ENCODE data around the gene PTPRE. TPM values are rescaled to one million over a fixed set of nuclear protein-coding genes. Genes with fewer than 3 reads are reported as not detected.

PTPRE gene
- total and polyA plus RNA-seq, 10 of the 15 experiments (the other 5 are each of a cell fraction or from before 2014, with no cell fraction given), result 2.9 to 7.6 (median 5.8) TPM

DNA sequence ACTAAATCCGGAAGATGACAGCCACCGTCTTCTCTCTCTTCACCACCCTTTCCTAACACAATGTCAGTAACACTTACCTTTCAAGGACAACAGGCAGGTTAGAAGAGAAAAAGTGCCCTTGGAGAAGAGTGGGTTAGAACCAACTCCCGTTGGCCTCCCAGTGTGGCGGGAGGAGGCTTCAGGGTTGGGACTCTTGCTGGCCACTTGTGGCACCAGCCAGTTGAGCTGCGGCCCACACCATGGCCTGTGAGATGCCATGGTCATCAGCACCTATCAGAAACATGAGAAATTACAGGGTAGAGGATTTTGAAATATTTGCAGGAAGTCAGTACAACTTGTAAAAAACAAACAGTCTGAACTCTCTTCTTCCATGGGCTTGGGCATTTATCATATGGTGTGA, 125.6 kb downstream of the PTPRE start:
- Histone ChIP-seq H2AFZ (ENCODE audit: control insufficient read depth, low read depth, low read length) (no peak overlapping the region), H3K9ac (ENCODE audit: control insufficient read depth, insufficient read depth, low read length) (no peak overlapping the region), H3K4me1 (ENCODE audit: control insufficient read depth, insufficient read depth, low read length) (no peaks in the 10 kb centered on the region), H3K4me3 (no peak overlapping the region), H3K36me3 (ENCODE audit: control insufficient read depth in 2 of 2, insufficient read depth in 2 of 2, low read length in 1 of 2) (no peaks in the 10 kb centered on the region), H3K9me3 (replicated peaks; ENCODE audit: control insufficient read depth, insufficient read depth, low read length) (no peaks in the 10 kb centered on the region), H3K27ac (ENCODE audit: control insufficient read depth, insufficient read depth) (no peak overlapping the region), H3K27me3 (replicated peaks in 1 of 2; ENCODE audit: control insufficient read depth in 2 of 2, insufficient read depth in 2 of 2, low read length in 1 of 2) (no peaks in the 10 kb centered on the region; a peak in 2 of 4 replicates), H3K4me2 (ENCODE audit: control insufficient read depth, insufficient read depth) (no peak overlapping the region), H4K20me1 (ENCODE audit: control insufficient read depth, insufficient read depth) (no peaks in the 10 kb centered on the region), H3K79me2 (ENCODE audit: control insufficient read depth, insufficient read depth, low read length) (no peaks in the 10 kb centered on the region)
- ATAC-seq, result no peak
- WGBS (ENCODE audit: insufficient coverage, insufficient replicate concordance, low lambda C conversion rate, missing lambda C conversion rate), result 60% methylated on average over 5 of the region's 5 CpGs
- intact Hi-C loops (cut with micrococcal nuclease; ENCODE audit: unreplicated experiment), result no loop called here
- SMC1A ChIA-PET (ENCODE audit: uncharacterized antibody, unreplicated experiment), result interaction anchor here (0.8 to 5.6 kb wide), 5 partner anchors 15 to 306 kb away, joined by 3 to 128 read pairs (median 3); no protein-coding TSS in a partner anchor
- BruUV-seq (replicated peaks), result no TSS peak
- RAD21 ChIA-PET (ENCODE audit: unreplicated experiment), result interaction anchor here (5.8 kb wide), 1 partner anchor 36 kb away, joined by 103 read pairs; no protein-coding TSS in a partner anchor
- CTCF ChIA-PET, result interaction anchor here (0.6 to 6.2 kb wide), 4 partner anchors 31 to 317 kb away, joined by 3 to 277 read pairs (median 39); no protein-coding TSS in a partner anchor
- in situ Hi-C loops (cut with MboI), result loop anchor here (5.0 kb wide), 1 partner anchor 40 kb away; no protein-coding TSS in a partner anchor
- DNase-seq (ENCODE audit: low read depth, low spot score), result no peak
- FAIRE-seq, result no peak
- POLR2A ChIA-PET, result no interaction called here
- TF ChIP-seq TCF3 (IDR thresholded peaks at IDR 0.05; ENCODE audit: borderline replicate concordance, insufficient read depth, low read depth, low read length) (no peak), ZNF384 (IDR thresholded peaks at IDR 0.05; ENCODE audit: borderline replicate concordance, low read depth, low read length) (no peak), PAX5 (IDR thresholded peaks at IDR 0.05; ENCODE audit: borderline replicate concordance, low read depth, low read length) (no peak), ATF7 (IDR thresholded peaks at IDR 0.05; ENCODE audit: low read depth) (no peak), CREM (IDR thresholded peaks at IDR 0.05; ENCODE audit: low read depth) (no peak), ASH2L (IDR thresholded peaks at IDR 0.05; ENCODE audit: borderline replicate concordance, low read depth) (no peak), EZH2 (IDR thresholded peaks at IDR 0.05; ENCODE audit: borderline replicate concordance, control insufficient read depth, low read depth, low read length) (no peak), NBN (IDR thresholded peaks at IDR 0.05) (no peak), SMC3 (IDR thresholded peaks at IDR 0.05; ENCODE audit: borderline replicate concordance, low read length) (no peak), FOXK2 (IDR thresholded peaks at IDR 0.05) (no peak), IKZF1 (conservative IDR thresholded peaks at IDR 0.05) (no peak), NFYA (IDR thresholded peaks at IDR 0.05; ENCODE audit: borderline replicate concordance, low read depth, low read length) (no peak), SUPT20H (IDR thresholded peaks at IDR 0.05; ENCODE audit: borderline replicate concordance, control insufficient read depth, low read depth, low read length) (no peak)
- TF ChIP-seq, protein P1, sequence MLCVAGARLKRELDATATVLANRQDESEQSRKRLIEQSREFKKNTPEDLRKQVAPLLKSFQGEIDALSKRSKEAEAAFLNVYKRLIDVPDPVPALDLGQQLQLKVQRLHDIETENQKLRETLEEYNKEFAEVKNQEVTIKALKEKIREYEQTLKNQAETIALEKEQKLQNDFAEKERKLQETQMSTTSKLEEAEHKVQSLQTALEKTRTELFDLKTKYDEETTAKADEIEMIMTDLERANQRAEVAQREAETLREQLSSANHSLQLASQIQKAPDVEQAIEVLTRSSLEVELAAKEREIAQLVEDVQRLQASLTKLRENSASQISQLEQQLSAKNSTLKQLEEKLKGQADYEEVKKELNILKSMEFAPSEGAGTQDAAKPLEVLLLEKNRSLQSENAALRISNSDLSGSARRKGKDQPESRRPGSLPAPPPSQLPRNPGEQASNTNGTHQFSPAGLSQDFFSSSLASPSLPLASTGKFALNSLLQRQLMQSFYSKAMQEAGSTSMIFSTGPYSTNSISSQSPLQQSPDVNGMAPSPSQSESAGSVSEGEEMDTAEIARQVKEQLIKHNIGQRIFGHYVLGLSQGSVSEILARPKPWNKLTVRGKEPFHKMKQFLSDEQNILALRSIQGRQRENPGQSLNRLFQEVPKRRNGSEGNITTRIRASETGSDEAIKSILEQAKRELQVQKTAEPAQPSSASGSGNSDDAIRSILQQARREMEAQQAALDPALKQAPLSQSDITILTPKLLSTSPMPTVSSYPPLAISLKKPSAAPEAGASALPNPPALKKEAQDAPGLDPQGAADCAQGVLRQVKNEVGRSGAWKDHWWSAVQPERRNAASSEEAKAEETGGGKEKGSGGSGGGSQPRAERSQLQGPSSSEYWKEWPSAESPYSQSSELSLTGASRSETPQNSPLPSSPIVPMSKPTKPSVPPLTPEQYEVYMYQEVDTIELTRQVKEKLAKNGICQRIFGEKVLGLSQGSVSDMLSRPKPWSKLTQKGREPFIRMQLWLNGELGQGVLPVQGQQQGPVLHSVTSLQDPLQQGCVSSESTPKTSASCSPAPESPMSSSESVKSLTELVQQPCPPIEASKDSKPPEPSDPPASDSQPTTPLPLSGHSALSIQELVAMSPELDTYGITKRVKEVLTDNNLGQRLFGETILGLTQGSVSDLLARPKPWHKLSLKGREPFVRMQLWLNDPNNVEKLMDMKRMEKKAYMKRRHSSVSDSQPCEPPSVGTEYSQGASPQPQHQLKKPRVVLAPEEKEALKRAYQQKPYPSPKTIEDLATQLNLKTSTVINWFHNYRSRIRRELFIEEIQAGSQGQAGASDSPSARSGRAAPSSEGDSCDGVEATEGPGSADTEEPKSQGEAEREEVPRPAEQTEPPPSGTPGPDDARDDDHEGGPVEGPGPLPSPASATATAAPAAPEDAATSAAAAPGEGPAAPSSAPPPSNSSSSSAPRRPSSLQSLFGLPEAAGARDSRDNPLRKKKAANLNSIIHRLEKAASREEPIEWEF (IDR thresholded peaks at IDR 0.05; ENCODE audit: insufficient replicate concordance, low read depth, low read length), result no peak
- TF ChIP-seq, protein P2, sequence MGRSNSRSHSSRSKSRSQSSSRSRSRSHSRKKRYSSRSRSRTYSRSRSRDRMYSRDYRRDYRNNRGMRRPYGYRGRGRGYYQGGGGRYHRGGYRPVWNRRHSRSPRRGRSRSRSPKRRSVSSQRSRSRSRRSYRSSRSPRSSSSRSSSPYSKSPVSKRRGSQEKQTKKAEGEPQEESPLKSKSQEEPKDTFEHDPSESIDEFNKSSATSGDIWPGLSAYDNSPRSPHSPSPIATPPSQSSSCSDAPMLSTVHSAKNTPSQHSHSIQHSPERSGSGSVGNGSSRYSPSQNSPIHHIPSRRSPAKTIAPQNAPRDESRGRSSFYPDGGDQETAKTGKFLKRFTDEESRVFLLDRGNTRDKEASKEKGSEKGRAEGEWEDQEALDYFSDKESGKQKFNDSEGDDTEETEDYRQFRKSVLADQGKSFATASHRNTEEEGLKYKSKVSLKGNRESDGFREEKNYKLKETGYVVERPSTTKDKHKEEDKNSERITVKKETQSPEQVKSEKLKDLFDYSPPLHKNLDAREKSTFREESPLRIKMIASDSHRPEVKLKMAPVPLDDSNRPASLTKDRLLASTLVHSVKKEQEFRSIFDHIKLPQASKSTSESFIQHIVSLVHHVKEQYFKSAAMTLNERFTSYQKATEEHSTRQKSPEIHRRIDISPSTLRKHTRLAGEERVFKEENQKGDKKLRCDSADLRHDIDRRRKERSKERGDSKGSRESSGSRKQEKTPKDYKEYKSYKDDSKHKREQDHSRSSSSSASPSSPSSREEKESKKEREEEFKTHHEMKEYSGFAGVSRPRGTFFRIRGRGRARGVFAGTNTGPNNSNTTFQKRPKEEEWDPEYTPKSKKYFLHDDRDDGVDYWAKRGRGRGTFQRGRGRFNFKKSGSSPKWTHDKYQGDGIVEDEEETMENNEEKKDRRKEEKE (IDR thresholded peaks at IDR 0.05), result no peak
- TF ChIP-seq, protein P3, sequence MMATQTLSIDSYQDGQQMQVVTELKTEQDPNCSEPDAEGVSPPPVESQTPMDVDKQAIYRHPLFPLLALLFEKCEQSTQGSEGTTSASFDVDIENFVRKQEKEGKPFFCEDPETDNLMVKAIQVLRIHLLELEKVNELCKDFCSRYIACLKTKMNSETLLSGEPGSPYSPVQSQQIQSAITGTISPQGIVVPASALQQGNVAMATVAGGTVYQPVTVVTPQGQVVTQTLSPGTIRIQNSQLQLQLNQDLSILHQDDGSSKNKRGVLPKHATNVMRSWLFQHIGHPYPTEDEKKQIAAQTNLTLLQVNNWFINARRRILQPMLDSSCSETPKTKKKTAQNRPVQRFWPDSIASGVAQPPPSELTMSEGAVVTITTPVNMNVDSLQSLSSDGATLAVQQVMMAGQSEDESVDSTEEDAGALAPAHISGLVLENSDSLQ (IDR thresholded peaks at IDR 0.05), result no peak
